Activated CD8-positive, alpha-beta memory T cell treated with anti-CD3 and anti-CD28 coated beads, Interleukin-2, amount 50 U/mL, for 48 hours (primary cell): ENCODE measurements around the gene TINAGL1.
"Not testable (repeated sequence)": the region's sequence is repeated elsewhere in the genome, so short reads cannot be mapped to it uniquely, and the experiment has no call there.

Experiments
- DNase-seq: peaks from one replicate; pipeline ENCODE4 v3.0.0-alpha.2; 2020

Gene TINAGL1

GRCh38 chr1:31584869-31585735 lies 8.8 kb downstream of the TINAGL1 start:
- DNase-seq, result peak; percentile 46

GRCh38 chr1:31585736-31586365 lies 9.5 kb downstream of the TINAGL1 start:
- DNase-seq, result no peak

DNA sequence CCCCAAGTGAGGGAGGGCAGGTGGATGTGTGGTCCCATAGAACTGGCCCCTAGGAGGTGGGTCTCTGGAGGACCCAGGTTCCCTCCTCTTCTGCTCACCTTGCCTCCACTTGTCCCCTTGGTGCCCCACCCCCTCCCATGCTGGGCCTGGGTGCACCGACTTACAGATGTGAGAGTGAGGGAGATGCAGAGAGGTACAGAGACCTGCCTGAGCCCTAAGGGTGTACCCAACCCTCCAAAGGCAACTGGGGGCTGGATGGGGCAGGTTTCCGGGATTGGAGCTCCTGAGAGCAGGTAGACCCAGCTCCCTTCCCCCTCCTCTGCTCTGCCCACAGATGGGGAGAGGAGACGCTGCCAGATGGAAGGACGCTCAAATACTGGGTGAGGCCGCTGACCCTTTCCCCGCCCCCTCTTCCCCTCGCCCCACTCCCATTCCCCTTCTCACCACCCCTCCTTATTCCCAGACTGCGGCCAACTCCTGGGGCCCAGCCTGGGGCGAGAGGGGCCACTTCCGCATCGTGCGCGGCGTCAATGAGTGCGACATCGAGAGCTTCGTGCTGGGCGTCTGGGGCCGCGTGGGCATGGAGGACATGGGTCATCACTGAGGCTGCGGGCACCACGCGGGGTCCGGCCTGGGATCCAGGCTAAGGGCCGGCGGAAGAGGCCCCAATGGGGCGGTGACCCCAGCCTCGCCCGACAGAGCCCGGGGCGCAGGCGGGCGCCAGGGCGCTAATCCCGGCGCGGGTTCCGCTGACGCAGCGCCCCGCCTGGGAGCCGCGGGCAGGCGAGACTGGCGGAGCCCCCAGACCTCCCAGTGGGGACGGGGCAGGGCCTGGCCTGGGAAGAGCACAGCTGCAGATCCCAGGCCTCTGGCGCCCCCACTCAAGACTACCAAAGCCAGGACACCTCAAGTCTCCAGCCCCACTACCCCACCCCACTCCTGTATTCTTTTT lies 10.3 kb downstream of the TINAGL1 start:
- DNase-seq, result peak; percentile 42

DNA sequence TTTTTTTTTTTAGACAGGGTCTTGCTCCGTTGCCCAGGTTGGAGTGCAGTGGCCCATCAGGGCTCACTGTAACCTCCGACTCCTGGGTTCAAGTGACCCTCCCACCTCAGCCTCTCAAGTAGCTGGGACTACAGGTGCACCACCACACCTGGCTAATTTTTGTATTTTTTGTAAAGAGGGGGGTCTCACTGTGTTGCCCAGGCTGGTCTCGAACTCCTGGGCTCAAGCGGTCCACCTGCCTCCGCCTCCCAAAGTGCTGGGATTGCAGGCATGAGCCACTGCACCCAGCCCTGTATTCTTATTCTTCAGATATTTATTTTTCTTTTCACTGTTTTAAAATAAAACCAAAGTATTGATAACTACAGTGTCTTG lies 11.0 kb downstream of the TINAGL1 start:
- not testable (repeated sequence) for DNase-seq

DNA sequence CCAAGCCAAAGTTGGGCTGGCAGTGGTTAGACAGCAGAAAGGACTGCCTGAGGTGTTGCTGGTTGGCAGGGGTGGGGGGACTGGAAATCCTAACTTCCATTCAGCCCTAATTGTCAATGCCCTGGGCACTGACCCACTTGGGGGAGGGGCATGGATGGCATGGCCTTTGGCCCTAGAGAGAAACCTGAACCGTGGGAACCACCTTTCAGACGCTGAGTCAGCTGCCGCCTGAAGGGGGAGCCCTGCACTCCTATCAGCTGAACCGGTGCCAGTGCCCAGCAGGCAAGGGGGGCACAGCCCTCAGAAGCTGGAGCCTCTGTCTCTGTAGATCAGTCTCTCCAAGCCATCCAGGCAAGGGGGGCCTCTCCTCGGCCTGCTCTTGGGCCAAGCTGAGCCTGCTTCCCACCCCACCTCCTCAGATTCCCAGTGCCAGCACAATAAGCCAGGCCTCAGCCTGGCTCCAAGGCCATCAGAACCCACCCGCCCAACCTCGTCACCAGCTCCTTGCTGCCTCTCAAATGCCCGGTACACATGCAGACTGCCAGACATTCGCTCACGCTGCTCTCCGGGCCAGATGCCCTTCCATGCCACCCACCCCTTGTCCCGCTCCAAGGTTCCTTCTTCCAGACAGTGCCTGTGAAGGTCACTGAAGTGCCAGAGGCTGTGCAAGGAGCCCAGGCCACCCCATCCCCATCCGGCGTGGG lies 11.6 kb downstream of the TINAGL1 start:
- peak; percentile 80 for DNase-seq

GRCh38 chr1:31588751-31589515 lies 12.6 kb downstream of the TINAGL1 start:
- DNase-seq, result no peak

- DNase-seq, result peak; percentile 37
These were observed 15.2 kb downstream of the TINAGL1 start for GRCh38 chr1:31591425-31592093.

DNA sequence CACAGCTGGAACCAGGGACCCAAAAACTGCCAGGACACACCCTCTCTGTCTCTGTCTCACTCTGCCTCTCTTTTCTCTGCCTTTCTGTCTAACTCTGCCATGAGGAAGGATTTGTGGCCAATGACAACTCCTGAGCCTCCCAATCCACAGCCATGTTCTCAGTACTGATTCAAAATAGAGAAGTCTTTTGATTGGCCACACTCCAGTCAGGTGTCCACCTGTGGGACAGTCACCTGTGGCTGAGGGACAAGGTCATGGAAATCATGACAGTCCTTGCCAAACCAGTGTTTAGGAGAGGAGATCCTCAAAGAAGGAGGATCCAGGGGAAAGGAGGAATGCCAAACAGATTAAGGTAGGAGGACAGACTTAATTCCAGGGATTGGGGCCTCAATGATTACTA lies 15.8 kb downstream of the TINAGL1 start:
- DNase-seq, result no peak

- no peak for DNase-seq
These were observed 16.9 kb downstream of the TINAGL1 start for GRCh38 chr1:31593136-31593665.

DNA sequence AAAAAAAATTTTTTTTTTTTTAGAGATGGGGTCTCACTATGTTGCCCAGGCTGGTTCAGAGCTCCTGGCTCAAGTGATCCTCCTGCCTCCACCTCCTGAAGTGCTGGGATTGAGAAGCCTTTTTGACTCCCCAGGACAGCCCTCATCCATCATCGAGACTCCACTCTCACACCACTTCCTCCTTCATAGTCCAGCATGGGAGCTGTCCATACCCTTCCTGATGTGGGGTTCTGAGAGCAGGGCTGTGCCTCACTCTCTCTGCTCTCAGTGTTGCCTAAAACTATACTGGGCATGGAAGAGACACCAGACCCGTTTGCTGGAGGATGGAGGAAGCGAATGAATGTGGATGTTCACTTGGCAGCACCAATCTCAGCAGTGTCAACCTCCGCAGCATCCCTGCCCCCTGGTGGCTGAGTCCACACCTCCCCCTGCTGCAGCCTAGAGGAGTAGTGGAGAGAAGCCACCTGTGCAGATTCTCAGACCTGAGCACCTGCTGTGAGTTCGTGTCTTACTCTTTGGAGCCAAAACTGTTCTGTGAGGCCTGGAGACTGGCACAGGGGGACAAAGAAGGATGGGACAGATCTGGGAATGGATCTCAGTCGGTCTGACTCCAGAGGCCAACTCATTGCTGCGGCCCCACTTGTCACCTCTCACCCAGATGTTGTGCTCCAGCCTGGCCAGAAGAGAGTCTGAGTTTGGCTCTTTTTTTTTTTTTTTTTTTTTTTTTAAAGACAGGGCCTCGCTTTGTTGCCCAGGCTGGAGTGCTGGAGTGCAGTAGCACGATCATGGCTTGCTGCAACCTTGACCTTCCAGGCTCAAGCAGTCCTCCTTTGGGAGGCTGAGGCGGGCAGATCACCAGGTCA lies 17.7 kb downstream of the TINAGL1 start:
- DNase-seq, result peak; percentile 83

GRCh38 chr1:31595836-31596736 lies 19.8 kb downstream of the TINAGL1 start:
- DNase-seq, result peak; percentile 28

GRCh38 chr1:31596737-31597097 lies 20.4 kb downstream of the TINAGL1 start:
- DNase-seq, result no peak

GRCh38 chr1:31598980-31599379 lies 22.7 kb downstream of the TINAGL1 start:
- no peak for DNase-seq

GRCh38 chr1:31600641-31601040 lies 24.3 kb downstream of the TINAGL1 start:
- DNase-seq, result no peak

DNA sequence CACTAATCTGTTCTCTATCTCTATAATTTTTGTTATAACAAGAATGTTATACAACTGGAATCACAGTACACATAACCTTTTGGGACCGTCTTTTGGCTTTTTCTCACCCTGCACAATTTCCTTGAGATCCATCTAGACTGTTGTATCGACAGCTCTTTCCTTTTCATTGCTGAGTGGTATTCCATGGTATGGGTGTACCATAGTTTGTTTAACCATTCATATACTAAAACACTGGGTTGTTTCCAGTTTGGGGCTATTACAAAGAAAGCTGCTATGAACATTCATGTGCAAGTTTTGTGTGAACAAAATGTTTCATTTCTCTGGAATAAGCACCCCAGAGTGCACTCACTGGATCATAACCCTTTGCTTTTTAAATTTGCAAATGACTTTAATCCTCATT lies 25.8 kb downstream of the TINAGL1 start:
- no peak for DNase-seq

- peak; percentile 54 for DNase-seq
These were observed 29.7 kb downstream of the TINAGL1 start for GRCh38 chr1:31605908-31606427.

DNA sequence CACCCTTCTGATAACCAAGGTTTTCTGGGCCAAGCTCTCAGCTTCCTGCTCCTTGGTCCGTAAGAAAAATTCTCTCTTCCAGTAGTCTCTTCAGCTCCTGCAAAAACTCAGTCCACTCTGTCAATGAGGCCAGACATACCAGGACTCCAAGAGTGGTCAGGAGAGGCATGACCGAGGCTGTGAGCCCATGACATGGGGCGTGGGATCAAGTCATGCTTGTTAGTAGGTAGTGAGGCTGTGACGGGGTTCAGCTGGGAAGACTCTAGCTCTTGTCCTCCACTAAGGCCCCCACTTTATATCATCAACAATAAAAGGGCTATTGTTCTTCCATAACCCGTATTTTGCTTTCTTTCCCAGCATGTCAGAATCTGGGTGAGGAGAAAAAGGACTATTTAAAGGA lies 31.0 kb downstream of the TINAGL1 start:
- peak; percentile 18 for DNase-seq

- no peak for DNase-seq
These were observed 33.3 kb downstream of the TINAGL1 start for GRCh38 chr1:31609514-31610118.
